Colonic mucosa (tissue), 4 donors: ENCODE data around the gene TCP11. TPM values are rescaled to one million over a fixed set of nuclear protein-coding genes. Genes with fewer than 3 reads are reported as not detected.

Source experiments
- DNase-seq: peaks from one replicate; pipeline ENCODE4 v3.0.0-alpha.2; 2020
- H3K27ac ChIP-seq: fragments of 200-600 bp; one replicate; pipeline ENCODE4 v1.8.0; 2021
- H3K27me3 ChIP-seq: fragments of 200-600 bp; one replicate; pipeline ENCODE4 v1.8.0; 2021
- H3K36me3 ChIP-seq: fragments of 200-600 bp; one replicate; pipeline ENCODE4 v1.8.0; 2021
- H3K4me1 ChIP-seq: fragments of 200-600 bp; one replicate; pipeline ENCODE4 v1.8.0; 2021; ENCODE audit warnings: mild to moderate bottlenecking
- H3K4me3 ChIP-seq: fragments of 200-600 bp; one replicate; pipeline ENCODE4 v1.8.0; 2021
- H3K9ac ChIP-seq, 2 donors: one replicate each; pipeline ENCODE4 v1.7.0; 2013; ENCODE audit warnings: control low read depth in 2 of 2, low read depth in 2 of 2, low read length in 2 of 2
- H3K9me3 ChIP-seq: fragments of 200-600 bp; one replicate; pipeline ENCODE4 v1.8.0; 2021
- CTCF ChIP-seq: fragments of 200-600 bp; IDR thresholded peaks from one replicate; pipeline ENCODE4 v1.8.0; 2022; ENCODE audit warnings: antibody characterized with exemption, mild to moderate bottlenecking
- intact Hi-C: fragments of 100-400 bp; cut with DNase I; formaldehyde crosslinking; loops from one replicate; pipeline ENCODE4 v1.14.1; 2022
- total RNA-seq, 2 donors: library from RNA; stranded (reverse); fragmentation: NEBNext Ultra II Directional in 1 of 2; extraction: Animal tissue kit (Norgen Biotek cat#: 25700) in 1 of 2; gene quantifications; one replicate each; pipeline ENCODE4 v1.2.1, GENCODE V29; 2021
- donor health status: healthy.
- donor health status: DM: no; HTN: no; CAD: no.
- donor health status: DM: no; HTN: no; CAD: no.

TCP11 gene
- total RNA-seq, 2 donors from 2014 or later, result not detected

GRCh38 chr6:35166116-35166515 lies 25.0 kb upstream of the TCP11 start:
- Histone ChIP-seq H3K4me3 (no peak overlapping the region), H3K9ac (peak overlapping the region; percentile 30 to 67), H3K36me3 (no peaks in the 10 kb centered on the region), H3K27me3 (no peaks in the 10 kb centered on the region), H3K4me1 (peaks cover 14% of the 10 kb centered on the region), H3K27ac (peak overlapping the region; percentile 89), H3K9me3 (no peaks in the 10 kb centered on the region)
- intact Hi-C loops, result no loop called here
- no peak for TF ChIP-seq CTCF
- DNase-seq, result no peak

GRCh38 chr6:35165630-35166071 lies 24.5 kb upstream of the TCP11 start:
- peak overlapping the region; percentile 89 for H3K27ac ChIP-seq
- no peak for TF ChIP-seq CTCF
- peak overlapping the region; percentile 30 to 67 for H3K9ac ChIP-seq
- H3K9me3 ChIP-seq, result no peaks in the 10 kb centered on the region
- H3K27me3 ChIP-seq, result no peaks in the 10 kb centered on the region
- intact Hi-C loops, result no loop called here
- H3K36me3 ChIP-seq, result no peaks in the 10 kb centered on the region
- no peak overlapping the region for H3K4me3 ChIP-seq
- peaks cover 14% of the 10 kb centered on the region for H3K4me1 ChIP-seq
- peak; percentile 60 for DNase-seq

- Histone ChIP-seq H3K9ac (no peak overlapping the region), H3K27me3 (no peaks in the 10 kb centered on the region), H3K9me3 (no peaks in the 10 kb centered on the region), H3K4me3 (no peak overlapping the region), H3K27ac (no peak overlapping the region), H3K4me1 (peaks cover 14% of the 10 kb centered on the region), H3K36me3 (no peaks in the 10 kb centered on the region)
- no peak for TF ChIP-seq CTCF
- intact Hi-C loops, result loop anchor here (5.0 kb wide), 1 partner anchor 37 kb away; no protein-coding TSS in a partner anchor
- DNase-seq, result no peak
These were observed 23.7 kb upstream of the TCP11 start for GRCh38 chr6:35164868-35165267.

GRCh38 chr6:35164277-35164676 lies 23.1 kb upstream of the TCP11 start:
- TF ChIP-seq CTCF, result no peak
- no peaks in the 10 kb centered on the region for H3K9me3 ChIP-seq
- H3K9ac ChIP-seq, result no peak overlapping the region
- no peak overlapping the region for H3K4me3 ChIP-seq
- no peaks in the 10 kb centered on the region for H3K36me3 ChIP-seq
- H3K27me3 ChIP-seq, result no peaks in the 10 kb centered on the region
- DNase-seq, result peak; percentile 32
- H3K27ac ChIP-seq, result no peak overlapping the region
- H3K4me1 ChIP-seq, result peaks cover 14% of the 10 kb centered on the region
- intact Hi-C loops, result loop anchor here (5.0 kb wide), 1 partner anchor 38 kb away; no protein-coding TSS in a partner anchor

- Histone ChIP-seq H3K27ac (no peak overlapping the region), H3K9ac (no peak overlapping the region), H3K27me3 (no peaks in the 10 kb centered on the region), H3K4me1 (peaks cover 14% of the 10 kb centered on the region), H3K36me3 (no peaks in the 10 kb centered on the region), H3K4me3 (no peak overlapping the region), H3K9me3 (no peaks in the 10 kb centered on the region)
- no peak for TF ChIP-seq CTCF
- intact Hi-C loops, result loop anchor here (5.0 kb wide), 1 partner anchor 38 kb away; no protein-coding TSS in a partner anchor
- no peak for DNase-seq
These were observed 22.7 kb upstream of the TCP11 start for GRCh38 chr6:35163836-35164235.
